ENCODE measurements around the gene IL15RA.
"Not testable (repeated sequence)": the region's sequence is repeated elsewhere in the genome, so short reads cannot be mapped to it uniquely, and the experiment has no call there.

IL15RA gene

GRCh38 chr10:5948208-5948585 is 29.1 kb downstream of the IL15RA start:
- no peak for DNase-seq

DNA sequence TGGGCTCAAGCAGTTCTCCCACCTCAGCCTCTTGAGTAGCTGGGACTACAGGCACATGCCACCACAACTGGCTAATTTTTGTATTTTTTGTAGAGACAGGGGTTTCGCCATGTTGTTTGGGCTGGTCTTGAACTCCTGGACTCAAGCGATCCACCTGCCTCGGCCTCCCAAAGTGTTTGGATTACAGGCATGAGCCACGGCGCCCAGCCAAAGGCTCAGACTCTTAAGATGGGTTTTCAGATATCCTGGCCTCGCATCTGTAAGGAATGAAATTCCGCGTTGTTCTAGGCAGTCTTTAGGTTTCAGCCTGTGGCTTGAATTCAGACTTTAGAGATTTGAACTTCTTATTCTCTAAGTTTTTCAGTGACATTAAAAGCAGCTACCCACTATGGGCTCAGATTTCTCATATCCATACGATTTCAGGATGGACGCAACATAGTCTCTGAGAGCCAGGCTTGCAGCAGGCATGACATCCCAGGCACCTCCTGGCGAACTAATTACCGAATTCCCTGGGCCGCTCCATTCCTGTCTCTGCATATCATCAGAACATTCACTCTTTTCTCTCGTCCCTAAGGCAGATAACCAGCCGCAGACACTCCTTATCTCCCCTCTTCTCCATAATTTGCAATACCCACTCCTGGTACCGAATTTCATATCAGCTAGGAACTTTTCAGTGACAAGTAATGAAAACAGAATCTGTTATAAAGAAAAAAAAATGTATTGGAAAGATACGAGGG is 29.7 kb downstream of the IL15RA start:
- DNase-seq = no peak

- no peak for DNase-seq
These were observed 30.6 kb downstream of the IL15RA start for GRCh38 chr10:5946786-5947185.

- not testable (repeated sequence) for DNase-seq
These were observed 30.9 kb downstream of the IL15RA start for GRCh38 chr10:5946419-5946775.

- DNase-seq = no peak
These were observed 31.6 kb downstream of the IL15RA start for GRCh38 chr10:5945561-5946418.

GRCh38 chr10:5945190-5945509 is 32.2 kb downstream of the IL15RA start:
- DNase-seq = no peak

DNA sequence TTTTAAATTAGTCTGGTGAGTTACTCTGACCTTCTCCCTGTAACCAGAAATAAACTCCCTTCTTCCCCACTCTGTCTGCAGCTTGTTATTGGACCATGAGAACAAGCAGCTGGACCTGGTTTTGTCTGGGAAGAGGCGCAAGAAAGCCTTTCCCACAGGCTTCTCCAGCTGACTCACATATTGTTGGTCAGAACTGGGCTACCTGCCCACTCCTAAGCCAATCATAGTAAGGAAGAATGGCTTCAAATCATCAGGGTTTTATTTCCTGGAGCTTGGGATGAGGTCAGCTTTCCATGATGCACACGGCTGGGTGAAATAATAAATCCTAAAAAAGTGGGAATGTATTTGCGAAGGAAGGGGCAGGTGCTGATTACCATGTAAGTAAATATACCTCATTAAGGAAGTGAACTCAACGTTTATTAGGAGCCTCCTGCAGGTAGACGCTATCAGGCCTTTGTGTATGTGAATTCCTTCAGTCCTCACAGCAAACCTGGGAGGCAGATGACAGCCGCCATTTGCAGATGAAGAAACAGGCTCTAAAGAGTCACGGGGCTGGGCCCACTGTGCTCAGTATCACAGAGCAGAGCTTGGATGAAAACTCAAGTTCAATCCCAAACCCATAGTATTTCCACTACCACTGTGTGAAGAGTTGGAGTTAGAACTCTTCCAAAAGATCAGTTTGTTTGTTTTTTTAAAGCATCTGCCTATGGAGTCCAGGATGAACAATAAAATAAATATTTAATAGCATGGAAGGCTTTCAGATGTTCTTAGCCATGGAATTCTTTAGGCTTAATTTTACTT is 32.8 kb downstream of the IL15RA start:
- no peak for DNase-seq

DNA sequence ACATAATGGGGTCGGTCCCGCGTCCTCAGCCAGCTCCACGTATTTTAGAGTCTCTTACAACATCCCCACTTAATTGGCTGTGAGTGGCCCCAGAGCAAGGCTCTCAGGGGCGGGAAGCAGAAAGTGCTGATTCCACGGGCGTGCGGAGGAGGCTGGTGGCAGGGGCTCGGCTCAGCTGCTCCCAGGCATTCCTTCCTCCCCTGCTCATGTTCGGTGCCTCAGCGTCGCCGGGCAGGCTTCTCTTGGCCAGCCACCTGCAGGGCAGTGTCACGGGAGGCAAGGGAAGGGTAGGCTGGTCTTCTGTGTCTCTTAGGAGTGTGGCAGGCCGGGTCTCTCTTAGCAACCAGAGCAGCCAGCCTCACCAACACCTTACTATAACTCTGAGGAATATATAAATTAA is 33.8 kb downstream of the IL15RA start:
- no peak for DNase-seq

DNA sequence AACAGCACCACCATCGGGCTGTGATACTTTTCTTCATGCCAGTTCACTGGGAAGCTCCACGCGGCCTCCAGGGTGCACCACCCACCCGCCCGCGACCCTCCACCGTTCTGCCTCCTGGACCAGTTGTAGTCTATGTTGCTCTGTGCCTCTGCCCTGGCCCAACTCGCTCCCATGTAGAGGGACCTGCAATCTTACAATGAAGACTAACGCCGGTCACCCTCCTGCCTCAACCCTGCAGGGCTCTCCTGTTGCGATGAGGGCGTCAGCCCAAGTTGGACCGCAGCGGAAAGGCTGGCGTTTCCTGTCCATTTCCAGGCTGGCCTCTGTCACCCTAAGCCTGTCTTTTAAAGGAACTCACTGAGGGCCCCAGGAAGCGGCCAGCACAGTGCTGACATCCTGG is 34.9 kb downstream of the IL15RA start:
- DNase-seq = no peak

DNA sequence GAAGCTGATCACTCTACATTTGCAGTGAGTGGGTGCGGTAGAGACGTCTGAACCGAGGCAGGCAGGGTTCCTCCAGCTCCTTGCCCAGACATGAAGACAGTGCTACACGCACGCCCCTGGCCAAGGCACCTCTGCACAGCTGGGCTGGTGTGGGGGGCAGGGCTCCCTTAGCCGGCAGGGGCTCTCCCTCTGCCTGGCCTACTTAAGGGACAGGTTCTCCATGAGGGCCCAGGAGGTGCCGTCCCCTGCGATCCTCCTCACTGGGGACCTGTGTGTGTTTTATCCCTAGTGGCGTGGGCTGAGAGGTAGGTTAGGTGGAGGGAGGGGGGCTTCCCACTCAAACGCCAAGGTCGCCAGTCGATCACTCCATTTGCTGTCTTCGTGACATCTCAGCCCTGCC is 35.3 kb downstream of the IL15RA start:
- no peak for DNase-seq

DNA sequence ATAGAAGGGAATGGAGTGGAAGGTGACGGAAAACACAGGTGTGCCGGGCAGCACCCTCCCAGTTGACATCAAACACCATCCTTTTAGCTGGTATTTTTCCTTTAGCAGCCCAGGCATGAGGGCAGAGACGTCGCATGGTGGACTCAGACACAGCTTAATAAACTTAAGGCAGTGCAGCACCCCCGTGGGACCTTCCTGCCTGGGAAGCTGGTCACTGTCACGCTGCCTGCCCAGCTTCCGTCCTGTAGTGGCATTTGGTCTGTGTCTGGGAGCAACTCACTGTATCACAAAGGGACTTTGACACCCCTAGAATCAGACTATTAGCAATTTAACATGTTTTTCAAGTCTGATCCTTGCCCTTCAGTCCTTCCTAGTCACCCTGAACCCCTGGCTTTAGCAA is 35.8 kb downstream of the IL15RA start:
- DNase-seq = no peak

DNA sequence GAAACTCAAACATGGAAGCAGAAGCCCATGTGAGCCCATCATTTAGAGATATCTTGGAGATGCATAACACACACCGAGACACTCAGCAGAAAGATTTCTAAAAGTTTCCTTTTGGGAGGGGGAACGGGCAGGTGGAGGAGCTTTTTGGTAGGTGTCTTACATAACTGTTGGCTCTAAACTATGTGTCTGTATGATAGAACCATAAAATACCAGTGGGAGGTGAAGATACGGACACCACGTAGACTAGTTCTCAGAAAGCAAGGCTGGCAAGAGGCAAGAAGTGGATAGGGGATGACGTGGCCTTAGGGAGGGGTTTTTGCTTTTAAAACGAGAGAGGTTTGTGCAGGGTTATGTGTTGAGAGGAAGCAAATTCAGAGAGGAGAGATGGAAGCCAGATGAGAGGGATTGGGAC is 36.5 kb downstream of the IL15RA start:
- DNase-seq = no peak

GRCh38 chr10:5938291-5938690 is 39.1 kb downstream of the IL15RA start:
- no peak for DNase-seq

- DNase-seq = no peak
These were observed 40.3 kb downstream of the IL15RA start for GRCh38 chr10:5937016-5937415.

- no peak for DNase-seq
These were observed 41.7 kb downstream of the IL15RA start for GRCh38 chr10:5935628-5936027.

- DNase-seq = no peak
These were observed 43.3 kb downstream of the IL15RA start for GRCh38 chr10:5933909-5934546.

DNA sequence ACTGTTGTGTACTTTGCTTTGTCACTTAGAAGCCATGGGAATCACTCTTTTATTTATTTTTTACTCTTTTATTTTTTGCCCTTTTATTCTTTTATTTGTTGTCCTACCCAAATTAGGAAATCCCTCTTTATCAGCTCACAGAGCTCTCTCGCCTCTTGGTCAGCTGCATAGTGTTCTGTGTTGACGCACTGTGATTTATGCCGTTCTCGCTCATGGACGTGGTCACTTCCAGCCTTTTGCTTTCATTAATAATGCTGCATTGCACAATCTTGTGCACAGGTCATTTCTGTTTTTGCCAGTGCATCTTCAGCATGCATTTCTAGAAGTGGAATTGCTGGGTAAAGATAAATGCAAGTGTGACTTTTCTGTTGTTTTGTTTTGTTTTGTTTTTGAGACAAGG is 45.0 kb downstream of the IL15RA start:
- DNase-seq = no peak

DNA sequence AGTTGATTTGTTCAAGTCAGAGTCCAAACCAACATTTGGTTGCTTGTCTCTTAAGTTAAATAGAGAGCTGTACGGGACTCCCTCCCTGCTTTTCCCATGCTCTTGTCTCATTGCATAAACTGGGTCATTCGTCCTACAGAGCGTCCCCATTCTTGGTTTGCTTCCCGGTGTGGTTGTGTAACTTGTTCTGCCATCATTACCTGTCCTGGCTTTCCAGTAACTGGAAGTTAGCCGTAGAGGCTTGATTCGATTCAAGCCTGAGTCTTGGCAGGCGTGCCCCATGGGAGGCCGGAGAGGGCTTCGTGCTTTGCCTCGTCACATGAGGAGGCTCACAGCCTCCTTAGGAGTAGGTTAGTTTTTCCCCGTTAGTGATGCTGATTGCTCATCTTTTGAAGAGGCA is 47.1 kb downstream of the IL15RA start:
- no peak for DNase-seq

- DNase-seq = no peak
These were observed 47.9 kb downstream of the IL15RA start for GRCh38 chr10:5929442-5929841.

GRCh38 chr10:5927306-5927705 is 50.0 kb downstream of the IL15RA start:
- no peak for DNase-seq

DNA sequence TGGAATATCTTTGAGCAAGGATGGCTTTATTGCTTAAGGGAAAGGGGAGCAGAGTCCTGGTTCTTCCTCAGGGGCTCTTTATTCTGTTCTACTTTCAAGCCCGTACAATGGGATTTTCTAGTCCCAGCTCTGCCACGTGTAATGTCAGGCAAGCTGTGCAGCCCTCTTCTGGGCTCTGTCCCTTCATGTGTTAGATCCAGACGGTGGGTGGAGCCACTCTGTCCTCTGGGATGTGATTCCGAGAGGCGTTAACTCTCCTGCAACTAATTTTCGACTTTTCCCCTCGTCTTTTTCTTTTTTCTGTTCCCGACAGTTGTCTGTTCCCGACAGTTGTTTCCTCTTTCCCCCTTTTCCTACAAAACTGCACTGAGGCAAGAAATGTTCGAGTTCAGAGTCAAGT is 52.5 kb downstream of the IL15RA start:
- DNase-seq = no peak

DNA sequence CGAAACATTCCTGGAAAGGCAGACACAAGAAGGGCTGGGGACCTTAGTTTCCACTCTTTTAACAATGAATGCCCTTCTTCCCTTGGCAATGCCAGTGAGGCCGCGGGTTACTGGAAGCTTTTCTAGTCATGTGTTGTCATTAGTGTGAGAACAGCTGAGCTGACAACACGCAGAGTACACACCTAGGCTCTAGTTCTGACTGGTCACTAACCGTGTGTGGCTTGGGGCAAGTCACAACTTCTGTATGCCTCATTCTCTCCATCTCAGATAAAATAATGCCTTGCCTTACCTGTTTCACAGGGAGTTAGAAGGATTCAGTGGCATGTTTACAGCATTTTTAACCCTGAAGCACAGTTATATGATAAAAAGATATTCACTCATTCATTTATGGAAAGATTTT is 55.6 kb downstream of the IL15RA start:
- DNase-seq = no peak

GRCh38 chr10:5919568-5919967 is 57.8 kb downstream of the IL15RA start:
- DNase-seq = no peak

Data from effector CD4-positive, alpha-beta T cell (primary cell).